OCI-LY1 (cell line): Measurements from ENCODE around the gene USB1.

Source experiments
- H2AFZ ChIP-seq: fragments of 200-600 bp; sonication (generic), shearing (Covaris generic); 2 replicates; pipeline ENCODE4 v1.6.0; 2014; ENCODE audit warnings: antibody characterized with exemption, mild to moderate bottlenecking, low read length
- H3F3A ChIP-seq: fragments of 200-600 bp; sonication (generic), shearing (Covaris generic); 2 replicates; pipeline ENCODE4 v1.6.0; 2014; ENCODE audit warnings: mild to moderate bottlenecking, antibody characterized with exemption, low read length, moderate library complexity; ENCODE audit not compliant: insufficient read depth
- H3K27ac ChIP-seq: fragments of 200-600 bp; sonication (generic); 2 replicates; pipeline ENCODE4 v1.5.1; 2014; ENCODE audit warnings: low read length, mixed run types, mild to moderate bottlenecking, low read depth; ENCODE audit not compliant: poor library complexity, severe bottlenecking
- H3K27me3 ChIP-seq: fragments of 200-600 bp; sonication (generic); 2 replicates; pipeline ENCODE4 v1.6.0; 2014; ENCODE audit warnings: antibody characterized with exemption, mild to moderate bottlenecking, low read length, moderate library complexity; ENCODE audit not compliant: insufficient read depth
- H3K36me3 ChIP-seq: fragments of 200-600 bp; sonication (generic); 2 replicates; pipeline ENCODE4 v1.6.1; 2014; ENCODE audit warnings: mild to moderate bottlenecking, antibody characterized with exemption, low read length, moderate library complexity, mixed read lengths; ENCODE audit not compliant: insufficient read depth
- H3K4me1 ChIP-seq: fragments of 200-600 bp; sonication (generic); 2 replicates; pipeline ENCODE4 v1.5.1; 2014; ENCODE audit warnings: mild to moderate bottlenecking, low read length, moderate library complexity; ENCODE audit not compliant: insufficient read depth, severe bottlenecking
- H3K4me2 ChIP-seq: fragments of 200-600 bp; sonication (generic), shearing (Covaris generic); 2 replicates; pipeline ENCODE4 v1.6.1; 2014; ENCODE audit warnings: low read length
- H3K4me3 ChIP-seq: fragments of 200-600 bp; sonication (generic); 2 replicates; pipeline ENCODE4 v1.5.1; 2014; ENCODE audit warnings: low read length, low read depth, mild to moderate bottlenecking, mixed read lengths; ENCODE audit not compliant: poor library complexity, severe bottlenecking
- H3K79me2 ChIP-seq: fragments of 200-600 bp; shearing (Covaris generic); 2 replicates; pipeline ENCODE4 v1.6.1; 2016; ENCODE audit warnings: mixed run types, low read length, mixed read lengths; ENCODE audit not compliant: insufficient read depth
- H3K9ac ChIP-seq: fragments of 200-600 bp; sonication (generic), shearing (Covaris generic); 2 replicates; pipeline ENCODE4 v1.6.1; 2014; ENCODE audit warnings: mild to moderate bottlenecking, low read length, mixed read lengths
- H3K9me2 ChIP-seq: fragments of 200-600 bp; sonication (generic), shearing (Covaris generic); 2 replicates; pipeline ENCODE4 v1.6.1; 2014; ENCODE audit warnings: low read depth, mild to moderate bottlenecking, low read length, mixed read lengths
- H3K9me3 ChIP-seq: fragments of 200-600 bp; shearing (Covaris generic); 2 replicates; pipeline ENCODE4 v1.6.1; 2014; ENCODE audit warnings: low read length, mixed read lengths
- H4K20me1 ChIP-seq: fragments of 200-600 bp; sonication (generic), shearing (Covaris generic); 2 replicates; pipeline ENCODE4 v1.6.0; 2016; ENCODE audit warnings: mild to moderate bottlenecking, low read length; ENCODE audit not compliant: insufficient read depth
- EZH2 ChIP-seq: fragments of 200-600 bp; sonication (generic), shearing (Covaris generic); IDR thresholded peaks from 2 replicates; pipeline ENCODE4 v1.8.0; 2017; ENCODE audit warnings: borderline replicate concordance, mixed run types, mild to moderate bottlenecking, antibody characterized with exemption, low read length, moderate library complexity, mixed read lengths
- TF ChIP-seq, protein P1 (sequence below): fragments of 200-600 bp; sonication (generic), shearing (Covaris generic); IDR thresholded peaks from 2 replicates; pipeline ENCODE4 v1.5.1; 2017; ENCODE audit warnings: mild to moderate bottlenecking, antibody characterized with exemption, low read length, moderate library complexity, mixed read lengths

USB1 gene

DNA sequence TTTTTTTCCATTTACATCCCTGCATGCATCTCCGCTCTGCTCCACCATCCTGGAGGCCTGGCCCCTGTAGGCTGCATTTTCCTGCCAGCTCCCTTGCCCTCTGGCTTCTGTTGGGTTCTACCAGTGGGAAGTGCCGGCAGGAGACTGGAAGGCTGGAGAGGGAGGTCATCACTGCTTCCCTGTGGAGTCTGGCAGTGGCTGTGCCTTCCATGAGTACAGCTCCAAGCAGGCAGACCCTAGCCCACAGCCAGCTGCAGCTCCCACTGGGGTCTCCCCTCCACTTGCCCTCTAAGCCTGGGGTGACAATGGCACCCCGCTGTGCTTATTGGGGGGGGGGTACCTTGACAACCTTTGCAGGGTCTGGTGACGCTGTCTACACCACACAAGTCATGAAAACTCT is 61.6 kb downstream of the USB1 start:
- no peaks in the 10 kb centered on the region for H3F3A ChIP-seq
- no peaks in the 10 kb centered on the region for H3K9me2 ChIP-seq
- no peaks in the 10 kb centered on the region for H3K9me3 ChIP-seq
- no peak for TF ChIP-seq EZH2
- TF ChIP-seq, protein P1, sequence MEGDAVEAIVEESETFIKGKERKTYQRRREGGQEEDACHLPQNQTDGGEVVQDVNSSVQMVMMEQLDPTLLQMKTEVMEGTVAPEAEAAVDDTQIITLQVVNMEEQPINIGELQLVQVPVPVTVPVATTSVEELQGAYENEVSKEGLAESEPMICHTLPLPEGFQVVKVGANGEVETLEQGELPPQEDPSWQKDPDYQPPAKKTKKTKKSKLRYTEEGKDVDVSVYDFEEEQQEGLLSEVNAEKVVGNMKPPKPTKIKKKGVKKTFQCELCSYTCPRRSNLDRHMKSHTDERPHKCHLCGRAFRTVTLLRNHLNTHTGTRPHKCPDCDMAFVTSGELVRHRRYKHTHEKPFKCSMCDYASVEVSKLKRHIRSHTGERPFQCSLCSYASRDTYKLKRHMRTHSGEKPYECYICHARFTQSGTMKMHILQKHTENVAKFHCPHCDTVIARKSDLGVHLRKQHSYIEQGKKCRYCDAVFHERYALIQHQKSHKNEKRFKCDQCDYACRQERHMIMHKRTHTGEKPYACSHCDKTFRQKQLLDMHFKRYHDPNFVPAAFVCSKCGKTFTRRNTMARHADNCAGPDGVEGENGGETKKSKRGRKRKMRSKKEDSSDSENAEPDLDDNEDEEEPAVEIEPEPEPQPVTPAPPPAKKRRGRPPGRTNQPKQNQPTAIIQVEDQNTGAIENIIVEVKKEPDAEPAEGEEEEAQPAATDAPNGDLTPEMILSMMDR, result no peak
- no peak overlapping the region for H3K27ac ChIP-seq
- peaks cover 3% of the 10 kb centered on the region; the same call in 1 of the 2 replicates for H3K27me3 ChIP-seq
- no peak overlapping the region for H2AFZ ChIP-seq
- H3K4me1 ChIP-seq, result no peaks in the 10 kb centered on the region
- no peak overlapping the region for H3K4me2 ChIP-seq
- no peak overlapping the region for H3K9ac ChIP-seq
- H3K79me2 ChIP-seq, result no peaks in the 10 kb centered on the region
- no peaks in the 10 kb centered on the region for H4K20me1 ChIP-seq
- no peaks in the 10 kb centered on the region for H3K36me3 ChIP-seq
- no peak overlapping the region for H3K4me3 ChIP-seq

- Histone ChIP-seq H3K79me2 (no peaks in the 10 kb centered on the region), H3K36me3 (no peaks in the 10 kb centered on the region), H2AFZ (no peak overlapping the region), H3K9ac (no peak overlapping the region), H3K4me2 (no peak overlapping the region), H3K4me3 (no peak overlapping the region), H3K27ac (no peak overlapping the region), H3F3A (no peaks in the 10 kb centered on the region), H3K27me3 (peaks cover 3% of the 10 kb centered on the region; the same call in 1 of the 2 replicates), H3K9me2 (no peaks in the 10 kb centered on the region), H3K9me3 (no peaks in the 10 kb centered on the region), H3K4me1 (no peaks in the 10 kb centered on the region), H4K20me1 (no peaks in the 10 kb centered on the region)
- TF ChIP-seq, protein P1, result no peak
- TF ChIP-seq EZH2, result no peak
Observed at GRCh38 chr16:58063377-58064076, 62.3 kb downstream of the USB1 start.

DNA sequence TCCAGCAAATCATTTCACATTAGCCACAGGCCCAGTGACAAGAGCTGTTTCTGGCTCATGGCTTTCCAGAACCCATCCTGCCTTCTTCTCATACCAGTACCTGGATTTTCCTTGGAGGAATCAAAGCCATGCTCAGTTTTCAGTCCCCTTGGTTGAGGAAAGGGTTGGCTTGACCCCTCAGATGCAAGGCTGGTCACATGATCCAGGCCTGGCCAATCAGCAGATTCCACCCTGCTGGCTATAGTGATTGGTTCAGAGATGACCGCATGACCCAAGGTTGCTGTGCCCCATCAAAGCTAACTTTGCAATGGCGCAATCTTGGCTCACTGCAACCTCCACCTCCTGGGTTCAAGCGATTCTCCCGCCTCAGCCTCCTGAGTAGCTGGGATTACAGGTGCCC is 69.4 kb downstream of the USB1 start:
- Histone ChIP-seq H3K36me3 (no peaks in the 10 kb centered on the region), H3K4me1 (no peaks in the 10 kb centered on the region), H3K4me3 (no peak overlapping the region), H3K9me2 (no peaks in the 10 kb centered on the region), H3K27me3 (no peaks in the 10 kb centered on the region), H3K9me3 (0 out of 2 replicates have a peak, but pooled peaks cover 2% of the 10 kb centered on the region), H3K27ac (no peak overlapping the region), H3K79me2 (no peaks in the 10 kb centered on the region), H2AFZ (no peak overlapping the region), H3F3A (no peaks in the 10 kb centered on the region), H3K9ac (no peak overlapping the region), H3K4me2 (no peak overlapping the region), H4K20me1 (no peaks in the 10 kb centered on the region)
- TF ChIP-seq EZH2, result no peak
- TF ChIP-seq, protein P1, result no peak
